ENCODE measurements around the gene AMDHD2.
"Not testable (repeated sequence)": the region's sequence is repeated elsewhere in the genome, so short reads cannot be mapped to it uniquely, and the experiment has no call there.

Gene AMDHD2, protein sequence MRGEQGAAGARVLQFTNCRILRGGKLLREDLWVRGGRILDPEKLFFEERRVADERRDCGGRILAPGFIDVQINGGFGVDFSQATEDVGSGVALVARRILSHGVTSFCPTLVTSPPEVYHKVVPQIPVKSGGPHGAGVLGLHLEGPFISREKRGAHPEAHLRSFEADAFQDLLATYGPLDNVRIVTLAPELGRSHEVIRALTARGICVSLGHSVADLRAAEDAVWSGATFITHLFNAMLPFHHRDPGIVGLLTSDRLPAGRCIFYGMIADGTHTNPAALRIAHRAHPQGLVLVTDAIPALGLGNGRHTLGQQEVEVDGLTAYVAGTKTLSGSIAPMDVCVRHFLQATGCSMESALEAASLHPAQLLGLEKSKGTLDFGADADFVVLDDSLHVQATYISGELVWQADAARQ

DNA sequence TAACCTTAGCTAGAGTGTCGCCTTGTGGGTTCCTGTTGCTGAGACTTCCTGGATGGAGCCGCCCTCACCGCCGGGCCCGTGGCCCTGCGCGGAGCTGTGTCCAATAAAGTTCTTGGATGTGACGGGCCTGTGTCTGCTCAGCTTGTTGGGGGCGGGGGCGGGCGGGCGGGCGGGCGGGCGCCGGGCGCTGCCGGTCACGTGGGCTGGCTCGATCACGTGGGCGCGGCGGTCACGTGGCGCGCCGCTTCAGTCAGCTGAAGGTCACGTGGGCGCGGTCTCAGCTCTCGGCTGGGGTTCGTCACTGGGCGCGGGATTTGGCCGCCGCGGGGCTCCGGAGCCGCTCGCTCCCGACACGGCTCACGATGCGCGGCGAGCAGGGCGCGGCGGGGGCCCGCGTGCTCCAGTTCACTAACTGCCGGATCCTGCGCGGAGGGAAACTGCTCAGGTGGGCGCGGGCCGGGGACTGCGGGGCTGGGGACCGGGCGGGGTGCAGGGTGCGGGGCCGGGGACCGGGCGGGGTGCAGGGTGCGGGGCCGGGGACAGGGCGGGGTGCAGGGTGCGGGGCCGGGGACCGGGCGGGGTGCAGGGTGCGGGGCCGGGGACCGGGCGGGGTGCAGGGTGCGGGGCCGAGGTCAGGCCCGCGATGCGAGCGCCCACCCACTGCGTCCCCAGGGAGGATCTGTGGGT lies at the start of gene AMDHD2:
TSS of gene AMDHD2 (plus strand) at position 275 of the 687 bp plus-strand sequence. CDS start at position 363, 88 bp downstream.
- DNase-seq (ENCODE audit: low spot score), result peak; percentile 93

DNA sequence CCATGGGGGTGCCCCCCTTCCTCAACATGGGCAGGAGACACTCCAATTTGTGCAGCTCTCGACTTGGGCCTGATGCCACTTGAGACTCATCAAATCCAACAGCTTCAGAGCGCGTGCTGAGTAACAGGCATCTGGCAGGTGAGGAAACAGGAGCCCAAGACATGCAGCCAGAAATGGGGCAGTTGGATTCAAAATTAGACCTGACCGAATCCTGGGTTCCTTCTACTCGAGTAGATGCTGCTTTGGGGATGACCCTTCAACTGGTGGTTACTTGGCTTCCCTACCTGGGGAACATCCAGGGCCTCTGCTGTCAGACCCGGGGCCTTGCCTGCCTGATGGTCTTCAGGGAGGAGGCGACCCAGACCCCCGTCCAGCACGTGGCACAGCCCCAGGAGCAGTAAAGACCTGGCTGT lies 49.6 kb upstream of the AMDHD2 start:
- no peak for DNase-seq (ENCODE audit: low spot score)

DNA sequence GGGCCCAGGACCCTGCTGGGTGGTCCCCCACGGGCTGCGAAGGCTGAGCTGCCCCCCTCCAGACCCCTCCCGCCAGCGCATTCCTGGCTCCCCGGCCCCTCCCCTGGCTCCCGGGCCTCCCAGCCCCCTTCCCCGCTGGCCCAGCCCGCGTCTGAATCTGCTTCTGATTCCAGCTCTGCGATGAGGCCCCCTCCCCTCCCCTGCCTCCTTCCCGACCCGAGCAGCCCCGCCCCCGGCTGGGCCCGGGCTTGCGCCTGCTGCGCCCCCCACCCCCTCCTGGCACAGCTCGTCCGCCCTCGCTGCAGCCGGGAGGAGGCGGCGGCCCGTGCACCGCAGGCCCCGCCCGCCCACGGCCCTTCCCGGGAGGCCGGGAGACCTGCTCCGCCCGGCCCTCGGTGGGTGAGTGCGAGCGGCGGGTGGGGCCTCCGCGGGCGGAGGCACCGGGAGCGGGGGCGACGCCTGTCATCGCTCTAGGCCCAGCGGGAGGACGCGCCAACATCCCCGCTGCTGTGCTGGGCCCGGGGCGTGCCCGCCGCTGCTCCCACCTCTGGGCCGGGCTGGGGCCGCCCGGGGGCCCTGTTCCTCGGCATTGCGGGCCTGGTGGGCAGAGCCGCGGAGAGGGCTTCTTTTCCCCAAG lies 49.0 kb upstream of the AMDHD2 start, which contains the start of gene NTN3:
TSS of gene NTN3 (plus strand) at position 282 of the 637 bp plus-strand sequence. CDS start 405 bp downstream, outside the sequence.
- peak; percentile 63 for DNase-seq (ENCODE audit: low spot score)

DNA sequence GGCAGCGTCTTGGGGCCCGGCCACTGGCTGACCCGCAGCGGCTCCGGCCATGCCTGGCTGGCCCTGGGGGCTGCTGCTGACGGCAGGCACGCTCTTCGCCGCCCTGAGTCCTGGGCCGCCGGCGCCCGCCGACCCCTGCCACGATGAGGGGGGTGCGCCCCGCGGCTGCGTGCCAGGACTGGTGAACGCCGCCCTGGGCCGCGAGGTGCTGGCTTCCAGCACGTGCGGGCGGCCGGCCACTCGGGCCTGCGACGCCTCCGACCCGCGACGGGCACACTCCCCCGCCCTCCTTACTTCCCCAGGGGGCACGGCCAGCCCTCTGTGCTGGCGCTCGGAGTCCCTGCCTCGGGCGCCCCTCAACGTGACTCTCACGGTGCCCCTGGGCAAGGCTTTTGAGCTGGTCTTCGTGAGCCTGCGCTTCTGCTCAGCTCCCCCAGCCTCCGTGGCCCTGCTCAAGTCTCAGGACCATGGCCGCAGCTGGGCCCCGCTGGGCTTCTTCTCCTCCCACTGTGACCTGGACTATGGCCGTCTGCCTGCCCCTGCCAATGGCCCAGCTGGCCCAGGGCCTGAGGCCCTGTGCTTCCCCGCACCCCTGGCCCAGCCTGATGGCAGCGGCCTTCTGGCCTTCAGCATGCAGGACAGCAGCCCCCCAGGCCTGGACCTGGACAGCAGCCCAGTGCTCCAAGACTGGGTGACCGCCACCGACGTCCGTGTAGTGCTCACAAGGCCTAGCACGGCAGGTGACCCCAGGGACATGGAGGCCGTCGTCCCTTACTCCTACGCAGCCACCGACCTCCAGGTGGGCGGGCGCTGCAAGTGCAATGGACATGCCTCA lies 48.3 kb upstream of the AMDHD2 start:
- DNase-seq (ENCODE audit: low spot score), result no peak

DNA sequence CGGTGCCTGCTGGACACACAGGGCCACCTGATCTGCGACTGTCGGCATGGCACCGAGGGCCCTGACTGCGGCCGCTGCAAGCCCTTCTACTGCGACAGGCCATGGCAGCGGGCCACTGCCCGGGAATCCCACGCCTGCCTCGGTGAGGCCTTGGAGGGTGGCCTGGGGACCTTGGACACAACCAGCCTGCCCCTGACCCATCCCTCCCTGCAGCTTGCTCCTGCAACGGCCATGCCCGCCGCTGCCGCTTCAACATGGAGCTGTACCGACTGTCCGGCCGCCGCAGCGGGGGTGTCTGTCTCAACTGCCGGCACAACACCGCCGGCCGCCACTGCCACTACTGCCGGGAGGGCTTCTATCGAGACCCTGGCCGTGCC lies 47.7 kb upstream of the AMDHD2 start:
- no peak for DNase-seq (ENCODE audit: low spot score)

DNA sequence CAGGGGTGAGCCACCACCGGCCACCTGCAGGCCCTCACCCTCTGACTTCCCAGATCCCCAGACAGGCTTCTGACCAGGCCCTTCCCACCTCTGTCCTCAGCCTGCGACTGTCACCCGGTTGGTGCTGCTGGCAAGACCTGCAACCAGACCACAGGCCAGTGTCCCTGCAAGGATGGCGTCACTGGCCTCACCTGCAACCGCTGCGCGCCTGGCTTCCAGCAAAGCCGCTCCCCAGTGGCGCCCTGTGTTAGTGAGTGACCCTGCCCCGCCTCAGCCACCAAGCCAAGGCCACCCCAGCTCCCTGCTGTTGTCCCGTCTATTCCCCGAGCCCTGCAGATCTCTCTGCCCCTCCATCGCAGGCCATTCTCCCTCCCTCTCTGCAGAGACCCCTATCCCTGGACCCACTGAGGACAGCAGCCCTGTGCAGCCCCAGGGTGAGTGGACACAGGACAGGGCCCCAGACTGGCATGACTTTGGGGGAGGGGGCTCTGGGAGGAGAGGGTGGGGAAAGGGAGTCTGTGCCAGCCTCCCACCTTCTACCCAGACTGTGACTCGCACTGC lies 47.2 kb upstream of the AMDHD2 start:
- no peak for DNase-seq (ENCODE audit: low spot score)

DNA sequence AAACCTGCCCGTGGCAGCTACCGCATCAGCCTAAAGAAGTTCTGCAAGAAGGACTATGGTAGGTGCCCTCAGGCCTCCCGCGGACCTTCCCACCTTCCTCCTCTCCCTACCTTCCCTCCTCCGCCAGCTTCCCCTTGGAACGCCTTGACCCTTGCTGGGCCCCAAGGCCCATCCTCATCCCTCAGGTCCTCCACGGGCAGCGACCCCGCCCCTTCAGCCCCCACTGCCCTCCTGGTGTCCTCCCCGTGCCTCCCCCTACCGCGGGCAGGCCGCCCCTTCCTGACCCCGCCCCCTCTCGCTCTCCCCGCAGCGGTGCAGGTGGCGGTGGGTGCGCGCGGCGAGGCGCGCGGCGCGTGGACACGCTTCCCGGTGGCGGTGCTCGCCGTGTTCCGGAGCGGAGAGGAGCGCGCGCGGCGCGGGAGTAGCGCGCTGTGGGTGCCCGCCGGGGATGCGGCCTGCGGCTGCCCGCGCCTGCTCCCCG lies 46.7 kb upstream of the AMDHD2 start:
- peak; percentile 66 for DNase-seq (ENCODE audit: low spot score)

DNA sequence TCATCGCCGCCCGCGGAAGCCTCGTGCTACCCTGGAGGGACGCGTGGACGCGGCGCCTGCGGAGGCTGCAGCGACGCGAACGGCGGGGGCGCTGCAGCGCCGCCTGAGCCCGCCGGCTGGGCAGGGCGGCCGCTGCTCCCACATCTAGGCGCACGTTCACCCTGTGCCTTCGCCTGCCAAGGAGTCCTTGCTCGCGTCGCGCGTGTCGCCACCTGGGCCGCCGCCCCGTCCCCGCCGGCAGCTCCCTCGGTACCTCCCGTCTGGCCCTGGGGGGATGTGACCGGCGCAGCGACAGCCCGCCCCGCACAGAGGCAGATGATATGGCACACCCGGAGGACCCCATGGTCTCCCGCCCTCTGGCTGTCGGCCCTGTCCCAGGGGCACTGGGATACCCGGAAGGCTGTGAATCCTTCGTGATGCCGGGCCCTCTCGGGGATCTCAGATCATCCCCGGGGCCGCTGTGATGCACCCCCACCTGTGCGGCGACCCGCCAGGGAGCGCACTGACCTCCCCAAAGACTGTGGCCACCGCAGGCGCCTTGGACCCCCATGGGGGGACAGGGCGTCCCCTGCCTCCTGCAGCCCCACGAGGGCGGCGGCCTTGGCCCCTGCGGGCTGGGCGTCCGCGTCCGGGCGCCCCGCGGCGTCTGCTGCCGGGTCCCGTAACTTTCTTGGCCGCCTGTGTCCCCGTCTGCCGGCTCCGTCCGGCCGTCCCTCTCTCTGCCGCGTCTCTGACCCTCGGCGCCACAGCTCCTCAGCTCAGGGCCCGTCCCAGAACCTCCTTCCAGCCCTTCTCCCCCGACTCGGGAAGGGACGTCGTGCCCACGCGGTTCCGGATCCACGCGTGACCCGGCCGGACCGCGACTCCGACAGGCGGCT lies 45.9 kb upstream of the AMDHD2 start:
- DNase-seq (ENCODE audit: low spot score), result peak; percentile 72

DNA sequence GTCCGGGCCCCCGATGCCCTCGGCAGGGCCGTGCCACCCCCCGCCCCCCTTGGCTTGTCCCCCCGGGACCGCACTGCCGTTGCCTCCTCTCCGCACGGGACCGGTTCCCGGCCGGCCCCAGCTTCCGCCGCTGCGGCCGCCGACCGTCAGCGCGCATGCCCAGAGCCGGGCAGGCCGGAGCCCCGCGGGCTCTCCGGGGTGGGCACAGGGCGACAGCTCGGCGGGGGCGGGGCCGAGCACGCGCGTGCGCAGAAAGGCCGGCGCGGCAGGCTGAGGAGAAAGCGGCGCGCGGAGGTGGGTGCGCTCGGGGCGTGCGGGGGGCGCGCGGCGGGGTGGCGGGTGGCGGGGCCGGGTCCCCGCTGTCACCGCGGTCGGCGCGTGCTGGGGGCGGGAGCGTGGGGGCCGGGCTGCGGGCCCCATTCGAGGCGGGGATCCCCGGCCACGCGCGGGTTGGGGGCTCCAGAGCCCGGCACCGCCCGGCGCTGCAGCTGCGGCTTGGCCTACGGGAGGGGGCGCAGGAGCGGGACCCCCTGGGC lies 45.2 kb upstream of the AMDHD2 start, which contains the start of gene TBC1D24:
TSS of gene TBC1D24 (plus strand) at position 251 of the 536 bp plus-strand sequence. CDS start 21,022 bp downstream, outside the sequence.
- DNase-seq (ENCODE audit: low spot score), result peak; percentile 98

DNA sequence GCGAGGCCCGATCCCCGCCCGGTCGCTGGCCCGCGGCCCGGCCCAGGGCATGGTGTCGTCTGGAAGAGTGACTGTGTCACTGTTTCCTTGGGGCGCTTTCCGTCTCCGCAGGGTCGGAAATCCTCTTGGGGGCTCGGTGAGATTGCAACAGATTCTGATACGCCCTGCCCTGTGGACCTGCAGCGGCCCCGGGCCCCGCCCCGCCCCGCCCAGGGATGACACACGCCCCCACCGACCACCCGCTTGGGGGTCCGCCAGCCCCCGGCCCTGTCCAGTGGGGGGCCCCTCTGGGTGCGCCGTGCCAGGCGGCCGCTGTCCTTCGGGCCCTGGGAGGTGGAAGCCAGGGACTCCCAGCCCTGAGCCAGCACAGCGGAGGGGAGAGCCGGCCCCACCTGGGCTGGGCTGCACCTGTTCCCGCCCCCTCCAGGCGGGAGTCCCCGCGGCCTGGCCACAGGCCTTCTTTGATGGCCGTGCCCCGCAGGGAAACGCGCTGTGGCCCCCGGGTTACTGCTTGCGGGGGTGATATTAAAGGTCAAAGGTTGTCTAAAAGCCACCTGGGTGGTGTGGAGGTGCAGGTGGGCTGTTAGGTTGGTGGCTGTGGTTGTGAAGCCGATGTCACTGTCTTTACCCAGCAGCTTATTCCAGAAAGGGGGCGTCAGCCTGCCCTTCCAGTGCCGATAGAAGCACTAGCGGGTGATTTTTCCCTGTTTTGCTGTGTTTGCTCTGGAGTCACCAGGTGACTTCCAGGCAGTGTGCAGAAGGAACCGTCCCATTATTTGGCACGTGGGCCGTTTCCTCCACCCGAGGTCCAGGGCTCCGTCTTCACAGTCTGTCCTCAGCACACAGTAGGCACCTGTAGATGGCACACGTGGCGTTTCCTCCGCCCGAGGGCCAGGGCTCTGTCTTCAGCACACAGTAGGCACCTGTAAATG lies 44.5 kb upstream of the AMDHD2 start:
- DNase-seq (ENCODE audit: low spot score), result no peak

DNA sequence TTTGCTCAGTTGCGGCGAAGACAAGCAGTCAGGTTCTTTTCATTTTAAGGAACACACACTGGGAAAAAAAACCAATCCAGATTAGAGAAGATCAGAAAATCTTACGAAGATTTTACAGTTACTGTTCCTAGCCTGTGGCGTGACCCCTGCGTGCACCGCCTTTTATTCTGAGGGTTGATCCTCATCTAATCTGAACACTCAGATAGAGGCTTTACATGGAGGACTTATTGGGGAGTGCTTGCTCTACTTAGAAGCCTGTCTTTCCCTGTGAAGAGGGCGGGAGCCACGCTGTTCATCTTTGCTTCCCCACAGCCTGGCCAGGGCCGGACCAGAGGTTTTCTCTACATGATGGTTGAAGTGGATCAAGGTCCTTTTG lies 43.8 kb upstream of the AMDHD2 start:
- no peak for DNase-seq (ENCODE audit: low spot score)

DNA sequence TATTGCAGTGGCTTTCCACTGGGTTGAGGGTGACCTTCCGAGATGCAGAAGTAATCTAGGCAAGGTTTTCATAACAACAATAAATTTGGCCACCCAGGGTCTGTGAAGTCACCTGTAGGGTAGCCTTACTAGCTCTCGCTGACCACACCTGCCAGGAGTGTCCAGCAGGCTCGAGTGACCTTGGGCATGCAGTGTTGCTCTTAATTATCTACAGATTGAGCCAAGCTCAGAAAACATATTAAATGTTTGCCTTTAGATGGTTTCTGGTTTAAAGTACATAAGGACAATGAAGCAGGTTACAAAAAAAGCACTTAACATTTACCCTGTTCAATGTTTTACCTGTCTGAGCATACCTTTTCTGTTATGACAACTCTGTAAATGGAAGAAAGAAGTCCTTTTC lies 43.4 kb upstream of the AMDHD2 start:
- DNase-seq (ENCODE audit: low spot score), result no peak

DNA sequence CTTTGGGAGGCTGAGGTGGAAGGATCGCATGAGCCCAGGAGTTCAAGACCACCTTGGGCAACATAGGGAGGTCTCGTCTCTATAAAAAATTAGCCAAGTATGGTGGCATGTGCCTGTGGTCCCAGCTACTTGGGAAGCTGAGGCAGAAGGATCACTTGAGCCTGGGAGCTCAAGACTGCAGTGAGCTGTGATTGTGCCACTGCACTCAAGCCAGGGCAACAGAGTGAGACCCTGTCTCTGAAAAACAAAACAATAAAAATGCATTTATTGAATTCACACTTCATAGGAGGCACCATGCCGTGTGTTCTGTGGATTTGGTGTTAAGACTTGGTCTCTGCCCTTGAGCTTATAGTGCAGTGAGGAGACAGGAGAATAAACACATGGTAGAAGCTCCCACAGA lies 42.8 kb upstream of the AMDHD2 start:
- no peak for DNase-seq (ENCODE audit: low spot score)

DNA sequence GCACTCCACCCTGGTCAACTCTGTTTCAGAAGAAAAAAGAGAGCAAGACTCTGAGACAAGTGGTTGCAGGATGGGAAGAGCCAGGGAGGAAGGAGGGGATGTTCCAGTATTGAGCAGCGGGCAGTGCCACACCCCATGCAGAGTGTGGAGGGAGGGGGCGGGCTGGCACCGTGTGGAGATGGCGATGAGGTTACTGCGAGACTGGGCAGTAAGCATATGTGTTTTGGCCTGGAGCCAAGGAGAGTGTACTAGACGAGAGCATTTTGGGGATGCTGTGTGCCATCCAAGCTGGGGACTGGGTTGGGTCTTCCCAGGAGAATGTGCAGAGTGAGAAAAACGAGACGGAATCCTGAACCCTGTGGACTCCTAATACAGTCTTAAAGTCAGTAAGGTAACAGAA lies 41.9 kb upstream of the AMDHD2 start:
- DNase-seq (ENCODE audit: low spot score), result no peak

DNA sequence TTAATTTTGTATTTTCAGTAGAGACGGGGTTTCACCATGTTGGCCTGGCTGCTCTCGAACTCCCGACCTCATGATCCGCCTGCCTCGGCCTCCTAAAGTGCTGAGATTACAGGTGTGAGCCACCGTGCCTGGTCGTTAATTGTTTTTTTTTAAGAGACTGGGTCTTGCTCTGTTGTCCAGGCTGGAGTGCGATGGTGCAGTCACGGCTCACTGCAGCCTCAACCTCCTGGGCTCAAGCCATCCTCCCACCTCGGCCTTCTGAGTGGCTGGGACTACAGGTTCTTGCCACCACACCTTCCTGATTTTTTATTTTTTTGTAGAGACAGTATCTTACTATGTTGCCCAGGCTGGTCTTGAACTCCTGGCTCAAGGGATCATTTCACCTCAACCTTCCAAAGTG lies 40.2 kb upstream of the AMDHD2 start:
- DNase-seq (ENCODE audit: low spot score), result not testable (repeated sequence)

DNA sequence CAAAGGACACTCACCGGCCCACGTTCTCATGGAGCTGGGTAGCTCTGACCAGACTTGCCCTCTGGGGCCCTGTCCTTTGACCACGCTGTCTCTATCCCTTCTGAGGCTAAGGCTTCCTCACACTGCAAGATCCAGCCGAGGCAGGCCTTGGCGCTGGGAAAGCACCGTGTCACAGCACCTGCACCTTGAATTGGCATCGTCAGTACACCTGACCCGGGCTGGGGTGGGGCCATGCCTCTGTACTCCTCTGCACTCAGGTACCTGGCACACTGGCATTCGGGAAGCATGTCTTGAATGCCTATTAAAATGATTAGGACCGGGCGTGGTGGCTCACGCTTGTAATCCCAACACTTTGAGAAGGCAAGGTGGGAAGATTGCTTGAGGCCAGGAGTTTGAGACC lies 39.2 kb upstream of the AMDHD2 start:
- no peak for DNase-seq (ENCODE audit: low spot score)

DNA sequence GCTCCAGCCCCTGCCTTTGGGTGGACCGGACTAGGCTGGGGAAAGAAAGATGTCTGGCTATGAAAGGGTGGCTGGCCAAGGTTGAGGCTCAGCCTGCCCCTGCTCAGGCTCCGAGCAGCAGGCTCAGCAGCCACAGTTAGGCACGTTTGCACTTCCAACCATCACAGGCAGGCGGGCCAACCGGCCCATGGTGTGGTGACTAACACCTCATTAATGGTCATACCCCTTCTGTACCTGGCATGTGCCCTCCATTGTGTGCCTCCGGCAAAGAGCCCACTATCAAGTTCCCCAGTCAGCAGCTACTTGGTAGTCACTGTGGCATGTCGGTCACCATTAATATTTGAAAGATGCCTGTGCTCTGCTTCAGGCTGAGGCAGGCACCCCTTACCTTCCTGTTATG lies 38.5 kb upstream of the AMDHD2 start:
- no peak for DNase-seq (ENCODE audit: low spot score)

DNA sequence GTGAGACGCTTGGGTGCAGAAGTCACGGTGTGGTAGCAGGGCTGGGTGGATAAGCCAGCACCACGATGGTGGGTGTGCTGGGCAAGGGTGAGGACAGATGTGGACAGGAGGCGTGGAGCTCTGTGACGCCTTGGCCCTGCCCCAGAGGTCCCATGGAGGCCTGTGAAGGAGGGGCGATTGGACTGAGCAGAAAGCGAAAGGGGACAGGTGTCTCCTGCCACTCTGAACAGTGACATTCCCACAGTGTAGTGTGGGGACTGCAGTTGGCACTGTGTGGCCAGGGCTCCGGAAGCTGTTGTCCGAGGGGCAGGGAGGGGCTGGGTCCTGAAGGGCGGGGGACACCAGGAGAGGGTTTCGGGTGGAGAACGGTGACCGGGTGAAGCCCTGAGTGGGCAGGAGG lies 37.9 kb upstream of the AMDHD2 start:
- DNase-seq (ENCODE audit: low spot score), result no peak
